Measurements from ENCODE around the gene RGMB. TPM values are rescaled to one million over a fixed set of nuclear protein-coding genes. Genes with fewer than 3 reads are reported as not detected.

RGMB gene
- total and polyA plus RNA-seq, 12 donors, result 1.7 to 16.6 (median 13.6) TPM

GRCh38 chr5:98781964-98782363 is 8.5 kb downstream of the RGMB start:
- no peak for TF ChIP-seq CTCF (IDR thresholded peaks at IDR 0.05)
- Histone ChIP-seq H3K36me3 (peaks cover 0 to 46% (median 5%) of the 10 kb centered on the region in 9 donors), H3K27me3 (peaks cover 0 to 10% (median 0%) of the 10 kb centered on the region in 7 donors), H3K4me1 (peaks cover 5 to 80% (median 46%) of the 10 kb centered on the region in 9 donors), H3K4me3 (no peak overlapping the region), H3K27ac (no peak overlapping the region), H3K9me3 (no peaks in the 10 kb centered on the region)
- WGBS, 2 donors, result 86 to 88% methylated on average over 2 of the region's 2 CpGs
- intact Hi-C loops (cut with DNase I), result no loop called here
- DNase-seq, result no peak
- no peak for ATAC-seq

GRCh38 chr5:98783051-98783649 is 9.7 kb downstream of the RGMB start:
- Histone ChIP-seq H3K4me1 (peaks cover 8 to 86% (median 56%) of the 10 kb centered on the region in 9 donors), H3K27ac (no peak overlapping the region), H3K27me3 (no peaks in the 10 kb centered on the region), H3K9me3 (no peaks in the 10 kb centered on the region), H3K36me3 (peaks cover 0 to 57% (median 5%) of the 10 kb centered on the region in 9 donors), H3K4me3 (no peak overlapping the region)
- 70 to 75% methylated on average over 3 of the region's 3 CpGs for WGBS, 2 donors
- intact Hi-C loops (cut with DNase I), result no loop called here
- ATAC-seq, result no peak
- TF ChIP-seq CTCF (IDR thresholded peaks at IDR 0.05), result no peak
- DNase-seq, result no peak

- intact Hi-C loops (cut with DNase I), result no loop called here
- Histone ChIP-seq H3K4me3 (no peak overlapping the region), H3K27me3 (no peaks in the 10 kb centered on the region), H3K9me3 (no peaks in the 10 kb centered on the region), H3K4me1 (peaks cover 8 to 89% (median 54%) of the 10 kb centered on the region in 9 donors), H3K27ac (no peak overlapping the region), H3K36me3 (peaks cover 0 to 57% (median 5%) of the 10 kb centered on the region in 9 donors)
- no peak for TF ChIP-seq CTCF (IDR thresholded peaks at IDR 0.05)
- DNase-seq (no peak), ATAC-seq (no peak)
Observed at GRCh38 chr5:98784411-98784810, 10.9 kb downstream of the RGMB start.

GRCh38 chr5:98785244-98785643 is 11.8 kb downstream of the RGMB start:
- intact Hi-C loops (cut with DNase I), result no loop called here
- Histone ChIP-seq H3K4me3 (no peak overlapping the region), H3K27me3 (no peaks in the 10 kb centered on the region), H3K27ac (no peak overlapping the region), H3K36me3 (peaks cover 0 to 50% (median 0%) of the 10 kb centered on the region in 9 donors), H3K4me1 (peaks cover 6 to 88% (median 48%) of the 10 kb centered on the region in 9 donors), H3K9me3 (no peaks in the 10 kb centered on the region)
- ATAC-seq (no peak), DNase-seq (no peak)
- no peak for TF ChIP-seq CTCF (IDR thresholded peaks at IDR 0.05)
- WGBS, 2 donors, result 54 to 61% methylated on average over 3 of the region's 3 CpGs

All from heart right ventricle (tissue), 16 donors.